ENCODE results near the gene SERPINE1. TPM values are rescaled to one million over a fixed set of nuclear protein-coding genes. Genes with fewer than 3 reads are reported as not detected.
A peak's percentile ranks its signal among the peaks of the same experiment; 100 is the strongest.
"Not testable (repeated sequence)": the region's sequence is repeated elsewhere in the genome, so short reads cannot be mapped to it uniquely, and the experiment has no call there.

The SERPINE1 gene
- total and polyA plus RNA-seq, 2 of the 13 experiments (the other 11 are each of a cell fraction or from before 2014, with no cell fraction given), result 21.2 to 1,576 TPM

DNA sequence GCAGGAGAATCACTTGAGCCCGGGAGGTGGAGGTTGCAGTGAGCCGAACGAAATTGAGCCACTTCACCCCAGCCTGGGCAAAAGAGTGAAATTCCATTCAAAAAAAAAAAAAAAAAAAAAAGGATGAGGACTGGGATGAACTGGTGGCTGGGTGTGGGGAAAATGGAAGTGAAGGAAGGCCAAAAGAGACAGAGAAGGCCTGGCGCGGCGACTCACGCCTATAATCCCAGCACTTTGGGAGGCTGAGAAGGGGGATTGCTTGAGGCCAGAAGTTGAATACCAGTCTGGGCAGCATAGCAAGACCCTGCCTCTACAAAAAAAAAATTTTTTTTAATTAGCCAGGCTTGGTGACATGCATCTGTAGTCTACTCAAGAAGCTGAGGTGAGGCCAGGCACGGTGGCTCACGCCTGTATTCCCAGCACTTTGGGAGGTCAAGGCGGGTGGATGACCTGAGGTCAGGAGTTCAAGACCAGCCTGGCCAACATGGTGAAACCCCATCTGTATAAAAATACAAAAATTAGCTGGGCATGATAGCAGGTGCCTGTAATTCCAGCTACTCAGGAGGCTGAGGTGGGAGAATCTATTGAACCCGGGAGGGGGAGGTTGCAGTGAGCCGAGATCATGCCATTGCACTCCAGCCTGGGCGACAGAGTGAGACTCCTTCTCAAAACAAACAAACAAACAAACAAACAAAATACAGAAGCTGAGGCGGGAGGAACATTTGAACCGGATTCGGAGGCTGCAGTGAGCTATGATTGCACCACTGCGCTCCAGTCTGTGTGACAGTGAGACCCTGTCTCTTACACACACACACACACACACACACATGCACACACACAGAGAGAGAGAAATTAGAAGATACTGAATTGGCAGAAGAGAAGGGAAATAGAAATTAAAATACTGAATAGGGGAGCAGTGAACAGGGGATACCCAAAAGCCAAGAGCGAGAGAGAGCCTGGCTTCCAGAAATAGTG, 6.0 kb downstream of the SERPINE1 start:
- H3K27me3 ChIP-seq (ENCODE audit: control insufficient read depth in 1 of 2, insufficient read depth in 2 of 2, low read length in 2 of 2); H3K9me3 ChIP-seq (ENCODE audit: low read length); H3K4me3 ChIP-seq (replicated peaks in 1 of 3; ENCODE audit: insufficient read depth in 1 of 3, low read depth in 2 of 3, low read length in 3 of 3); intact Hi-C loops (cut with micrococcal nuclease; ENCODE audit: unreplicated experiment); ATAC-seq; CTCF ChIA-PET (ENCODE audit: low intra/inter-chr PET ratio, low total read pairs); H3K79me2 ChIP-seq (ENCODE audit: insufficient read depth, low read length); BruUV-seq (replicated peaks); in situ Hi-C loops (cut with HindIII; ENCODE audit: extremely low pct_ligation_motif_present, low pct_unique_long_range_greater_than_20kb); DNase-seq (ENCODE audit: low spot score); H3K9ac ChIP-seq (ENCODE audit: insufficient read depth, low read depth, low read length); FAIRE-seq; H2AFZ ChIP-seq (ENCODE audit: low read length); H3K27ac ChIP-seq (ENCODE audit: extremely low read length, insufficient read depth, low read length); H3K4me2 ChIP-seq (ENCODE audit: low read depth, low read length): not testable (repeated sequence)
- POLR2A ChIA-PET, result interaction anchor here (1.3 kb wide), 1 partner anchor 11 kb away, joined by 3 read pairs; no protein-coding TSS in a partner anchor
- TF ChIP-seq SAP130 (CRISPR knock-in tag; IDR thresholded peaks at IDR 0.05; ENCODE audit: low read depth) (0 out of 2 replicates have a peak, but pooled peaks have one; percentile 8), ZNF510 (CRISPR knock-in tag; IDR thresholded peaks at IDR 0.05; ENCODE audit: low read depth) (0 out of 2 replicates have a peak, but pooled peaks have one; percentile 16), ZFX (CRISPR knock-in tag; IDR thresholded peaks at IDR 0.05; ENCODE audit: low read depth) (0 out of 2 replicates have a peak, but pooled peaks have one; percentile 4), ZNF816 (CRISPR knock-in tag; IDR thresholded peaks at IDR 0.05; ENCODE audit: borderline replicate concordance) (0 out of 2 replicates have a peak, but pooled peaks have one; percentile 14), POLR2G (IDR thresholded peaks at IDR 0.05; ENCODE audit: low read depth, low read length) (0 out of 2 replicates have a peak, but pooled peaks have one; percentile 6)
- TF ChIP-seq, protein P1, sequence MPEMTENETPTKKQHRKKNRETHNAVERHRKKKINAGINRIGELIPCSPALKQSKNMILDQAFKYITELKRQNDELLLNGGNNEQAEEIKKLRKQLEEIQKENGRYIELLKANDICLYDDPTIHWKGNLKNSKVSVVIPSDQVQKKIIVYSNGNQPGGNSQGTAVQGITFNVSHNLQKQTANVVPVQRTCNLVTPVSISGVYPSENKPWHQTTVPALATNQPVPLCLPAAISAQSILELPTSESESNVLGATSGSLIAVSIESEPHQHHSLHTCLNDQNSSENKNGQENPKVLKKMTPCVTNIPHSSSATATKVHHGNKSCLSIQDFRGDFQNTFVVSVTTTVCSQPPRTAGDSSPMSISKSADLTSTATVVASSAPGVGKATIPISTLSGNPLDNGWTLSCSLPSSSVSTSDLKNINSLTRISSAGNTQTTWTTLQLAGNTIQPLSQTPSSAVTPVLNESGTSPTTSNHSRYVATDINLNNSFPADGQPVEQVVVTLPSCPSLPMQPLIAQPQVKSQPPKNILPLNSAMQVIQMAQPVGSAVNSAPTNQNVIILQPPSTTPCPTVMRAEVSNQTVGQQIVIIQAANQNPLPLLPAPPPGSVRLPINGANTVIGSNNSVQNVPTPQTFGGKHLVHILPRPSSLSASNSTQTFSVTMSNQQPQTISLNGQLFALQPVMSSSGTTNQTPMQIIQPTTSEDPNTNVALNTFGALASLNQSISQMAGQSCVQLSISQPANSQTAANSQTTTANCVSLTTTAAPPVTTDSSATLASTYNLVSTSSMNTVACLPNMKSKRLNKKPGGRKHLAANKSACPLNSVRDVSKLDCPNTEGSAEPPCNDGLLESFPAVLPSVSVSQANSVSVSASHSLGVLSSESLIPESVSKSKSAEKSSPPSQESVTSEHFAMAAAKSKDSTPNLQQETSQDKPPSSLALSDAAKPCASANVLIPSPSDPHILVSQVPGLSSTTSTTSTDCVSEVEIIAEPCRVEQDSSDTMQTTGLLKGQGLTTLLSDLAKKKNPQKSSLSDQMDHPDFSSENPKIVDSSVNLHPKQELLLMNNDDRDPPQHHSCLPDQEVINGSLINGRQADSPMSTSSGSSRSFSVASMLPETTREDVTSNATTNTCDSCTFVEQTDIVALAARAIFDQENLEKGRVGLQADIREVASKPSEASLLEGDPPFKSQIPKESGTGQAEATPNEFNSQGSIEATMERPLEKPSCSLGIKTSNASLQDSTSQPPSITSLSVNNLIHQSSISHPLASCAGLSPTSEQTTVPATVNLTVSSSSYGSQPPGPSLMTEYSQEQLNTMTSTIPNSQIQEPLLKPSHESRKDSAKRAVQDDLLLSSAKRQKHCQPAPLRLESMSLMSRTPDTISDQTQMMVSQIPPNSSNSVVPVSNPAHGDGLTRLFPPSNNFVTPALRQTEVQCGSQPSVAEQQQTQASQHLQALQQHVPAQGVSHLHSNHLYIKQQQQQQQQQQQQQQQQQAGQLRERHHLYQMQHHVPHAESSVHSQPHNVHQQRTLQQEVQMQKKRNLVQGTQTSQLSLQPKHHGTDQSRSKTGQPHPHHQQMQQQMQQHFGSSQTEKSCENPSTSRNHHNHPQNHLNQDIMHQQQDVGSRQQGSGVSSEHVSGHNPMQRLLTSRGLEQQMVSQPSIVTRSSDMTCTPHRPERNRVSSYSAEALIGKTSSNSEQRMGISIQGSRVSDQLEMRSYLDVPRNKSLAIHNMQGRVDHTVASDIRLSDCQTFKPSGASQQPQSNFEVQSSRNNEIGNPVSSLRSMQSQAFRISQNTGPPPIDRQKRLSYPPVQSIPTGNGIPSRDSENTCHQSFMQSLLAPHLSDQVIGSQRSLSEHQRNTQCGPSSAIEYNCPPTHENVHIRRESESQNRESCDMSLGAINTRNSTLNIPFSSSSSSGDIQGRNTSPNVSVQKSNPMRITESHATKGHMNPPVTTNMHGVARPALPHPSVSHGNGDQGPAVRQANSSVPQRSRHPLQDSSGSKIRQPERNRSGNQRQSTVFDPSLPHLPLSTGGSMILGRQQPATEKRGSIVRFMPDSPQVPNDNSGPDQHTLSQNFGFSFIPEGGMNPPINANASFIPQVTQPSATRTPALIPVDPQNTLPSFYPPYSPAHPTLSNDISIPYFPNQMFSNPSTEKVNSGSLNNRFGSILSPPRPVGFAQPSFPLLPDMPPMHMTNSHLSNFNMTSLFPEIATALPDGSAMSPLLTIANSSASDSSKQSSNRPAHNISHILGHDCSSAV (CRISPR knock-in tag; IDR thresholded peaks at IDR 0.05; ENCODE audit: borderline replicate concordance), result 0 out of 2 replicates have a peak, but pooled peaks have one; percentile 46
- H3K4me1 ChIP-seq (ENCODE audit: insufficient read depth, low read length), result peaks cover 58% of the 10 kb centered on the region
- WGBS (ENCODE audit: low lambda C conversion rate), result 88% methylated on average over 18 of the region's 18 CpGs
- H3K36me3 ChIP-seq (replicated peaks in 1 of 2; ENCODE audit: control insufficient read depth in 1 of 2, insufficient read depth in 2 of 2, low read length in 2 of 2), result peaks cover 20 to 72% of the 10 kb centered on the region in 2 experiments
- H4K20me1 ChIP-seq (ENCODE audit: insufficient read depth, low read length), result peaks cover 71% of the 10 kb centered on the region; the same call in 1 of the 2 replicates

All from HepG2 (cell line).